CD14-positive monocyte (primary cell): ENCODE measurements around the gene ACCS. TPM values are rescaled to one million over a fixed set of nuclear protein-coding genes. Genes with fewer than 3 reads are reported as not detected.

Experiments used
- DNase-seq, 3 donors: peaks; one replicate each; pipeline ENCODE4 v3.0.0-alpha.2; 2011 to 2022
- H2AFZ ChIP-seq: 2 replicates; pipeline ENCODE4 v1.6.0; 2012; ENCODE audit warnings: mild to moderate bottlenecking, low read depth, low read length, inconsistent platforms; ENCODE audit not compliant: insufficient read depth, poor library complexity, severe bottlenecking
- H3K27ac ChIP-seq, 2 donors: 1 replicate in 1 of 2; 2 replicates in 1 of 2; pipeline ENCODE4 v1.5.1; 2012 to 2013; ENCODE audit warnings: low read length in 2 of 2, control low read depth in 1 of 2, inconsistent platforms in 1 of 2, low read depth in 1 of 2, mild to moderate bottlenecking in 1 of 2
- H3K27me3 ChIP-seq, 2 donors: one replicate each; pipeline versions ENCODE4 v1.6.0 to v1.6.1; 2011 to 2013; ENCODE audit warnings: low read length in 2 of 2; ENCODE audit not compliant: control insufficient read depth in 2 of 2, insufficient read depth in 2 of 2
- H3K36me3 ChIP-seq, 2 donors: replicated peaks in 1 of 2; 1 replicate in 1 of 2; 2 replicates in 1 of 2; pipeline versions ENCODE4 v1.5.1 to v1.6.1; 2012 to 2013; ENCODE audit warnings: low read length in 2 of 2, control low read depth in 1 of 2, inconsistent platforms in 1 of 2, mild to moderate bottlenecking in 1 of 2; ENCODE audit not compliant: insufficient read depth in 2 of 2, control insufficient read depth in 1 of 2
- H3K4me1 ChIP-seq, 2 donors: 1 replicate in 1 of 2; 2 replicates in 1 of 2; pipeline versions ENCODE4 v1.5.1 to v1.6.1; 2012 to 2013; ENCODE audit warnings: low read length in 2 of 2, control low read depth in 1 of 2, inconsistent platforms in 1 of 2, mild to moderate bottlenecking in 1 of 2, moderate library complexity in 1 of 2; ENCODE audit not compliant: insufficient read depth in 2 of 2, control insufficient read depth in 1 of 2
- H3K4me2 ChIP-seq: replicated peaks from 2 replicates; pipeline ENCODE3; 2012; ENCODE audit warnings: low read length, moderate library complexity, mild to moderate bottlenecking; ENCODE audit not compliant: poor library complexity, severe bottlenecking; ENCODE audit errors: extremely low read depth
- H3K4me3 ChIP-seq, 3 experiments: fragments of 200-600 bp in 1 of 3; sonication (generic) in 1 of 3; replicated peaks in 1 of 3; 1 replicate in 2 of 3; 2 replicates in 1 of 3; pipeline ENCODE4 v1.5.1; 2011 to 2013; ENCODE audit warnings: low read length in 3 of 3, mild to moderate bottlenecking in 3 of 3, control low read depth in 2 of 3, low read depth in 2 of 3, inconsistent platforms in 1 of 3, moderate library complexity in 1 of 3
- H3K79me2 ChIP-seq: 2 replicates; pipeline ENCODE4 v1.6.0; 2012; ENCODE audit warnings: mild to moderate bottlenecking, control low read depth, inconsistent platforms, low read length, moderate library complexity; ENCODE audit not compliant: insufficient read depth
- H3K9ac ChIP-seq: 2 replicates; pipeline ENCODE4 v1.6.0; 2017; ENCODE audit warnings: low read length, mild to moderate bottlenecking; ENCODE audit not compliant: insufficient read depth, poor library complexity, severe bottlenecking
- H3K9me3 ChIP-seq, 2 donors: replicated peaks in 1 of 2; 1 replicate in 1 of 2; 2 replicates in 1 of 2; pipeline versions ENCODE4 v1.5.1 to v1.6.1; 2012 to 2013; ENCODE audit warnings: low read length in 2 of 2, control low read depth in 1 of 2; ENCODE audit not compliant: control insufficient read depth in 1 of 2, insufficient read depth in 1 of 2
- H4K20me1 ChIP-seq: 2 replicates; pipeline ENCODE4 v1.6.0; 2012; ENCODE audit warnings: mild to moderate bottlenecking, low read length, control low read depth, moderate library complexity; ENCODE audit not compliant: insufficient read depth
- H3K27ac Mint-ChIP-seq, 7 donors: one replicate each; pipeline ENCODE4 v1.8.0; 2020; ENCODE audit warnings: mild to moderate bottlenecking in 7 of 7, mixed read lengths in 7 of 7, moderate library complexity in 6 of 7, inconsistent platforms in 2 of 7
- H3K27me3 Mint-ChIP-seq, 3 donors: one replicate each; pipeline ENCODE4 v1.8.0; 2021 to 2022; ENCODE audit warnings: low read depth in 3 of 3, mild to moderate bottlenecking in 3 of 3, mixed read lengths in 3 of 3, moderate library complexity in 3 of 3, inconsistent platforms in 1 of 3
- H3K36me3 Mint-ChIP-seq, 2 donors: one replicate each; pipeline ENCODE4 v1.8.0; 2020; ENCODE audit warnings: mixed read lengths in 2 of 2, inconsistent platforms in 1 of 2, mild to moderate bottlenecking in 1 of 2
- H3K4me1 Mint-ChIP-seq: one replicate; pipeline ENCODE4 v1.8.0; 2020; ENCODE audit warnings: mild to moderate bottlenecking, mixed read lengths
- H3K4me3 Mint-ChIP-seq, 2 donors: one replicate each; pipeline ENCODE4 v1.8.0; 2020; ENCODE audit warnings: mild to moderate bottlenecking in 2 of 2, mixed read lengths in 2 of 2, moderate library complexity in 1 of 2
- H3K9me3 Mint-ChIP-seq, 7 donors: one replicate each; pipeline ENCODE4 v1.8.0; 2020 to 2022; ENCODE audit warnings: mixed read lengths in 7 of 7, mild to moderate bottlenecking in 6 of 7, moderate library complexity in 6 of 7, inconsistent platforms in 2 of 7
- CTCF ChIP-seq: fragments of 200-600 bp; IDR thresholded peaks from one replicate; pipeline ENCODE4 v1.8.0; 2022; ENCODE audit warnings: antibody characterized with exemption, mild to moderate bottlenecking
- WGBS: methylation state at CpG from one replicate; pipeline ENCODE4 v1.1.5; 2013; ENCODE audit warnings: missing lambda C conversion rate; ENCODE audit not compliant: insufficient coverage; 5-methylcytosine and 5-hydroxymethylcytosine counted together
- intact Hi-C, 2 donors: fragments of 100-400 bp; cut with micrococcal nuclease; formaldehyde crosslinking; loops; one replicate each; pipeline versions ENCODE4 v1.15.0 to v1.15.1; 2023
- polyA plus RNA-seq, 3 donors: library from polyadenylated mRNA; depleted of rRNA in 1 of 3; unstranded in 2 of 3; stranded (reverse) in 1 of 3; fragments of 300-500 nt in 2 of 3; fragments of >200 nt in 1 of 3; fragmentation: Illumina TruSeq in 2 of 3; gene quantifications; 1 replicate in 2 of 3; 2 replicates in 1 of 3; pipeline ENCODE4 v1.2.3, GENCODE V29; 2012 to 2021

Gene ACCS
- polyA plus RNA-seq, 3 donors = 1.3 to 46.6 (median 1.7) TPM

GRCh38 chr11:44036811-44037657, 29.0 kb upstream of the ACCS start:
- Mint-ChIP-seq H3K27me3 (peaks cover 9 to 11% (median 10%) of the 10 kb centered on the region in 3 donors), H3K4me3 (no peak overlapping the region), H3K36me3 (no peaks in the 10 kb centered on the region), H3K4me1 (no peaks in the 10 kb centered on the region), H3K9me3 (peaks cover 0 to 6% (median 2%) of the 10 kb centered on the region in 7 donors), H3K27ac (no peak overlapping the region)
- peak; percentile 41 for TF ChIP-seq CTCF
- no peaks in the 10 kb centered on the region for H3K79me2 ChIP-seq
- DNase-seq = no peak
- no peaks in the 10 kb centered on the region for H3K36me3 ChIP-seq
- no peak overlapping the region for H3K9ac ChIP-seq
- WGBS = 70% methylated on average over 4 of the region's 12 CpGs
- peaks cover 0 to 2% of the 10 kb centered on the region in 2 donors for H3K9me3 ChIP-seq
- H3K4me3 ChIP-seq = no peak overlapping the region
- H4K20me1 ChIP-seq = no peaks in the 10 kb centered on the region
- no peak overlapping the region for H2AFZ ChIP-seq
- H3K4me2 ChIP-seq = no peak overlapping the region
- no peaks in the 10 kb centered on the region for H3K27me3 ChIP-seq
- no peak overlapping the region for H3K27ac ChIP-seq
- no peaks in the 10 kb centered on the region for H3K4me1 ChIP-seq
- intact Hi-C loops = no loop called here

- Mint-ChIP-seq H3K4me3 (no peak overlapping the region), H3K27ac (no peak overlapping the region), H3K27me3 (peaks cover 6 to 10% (median 8%) of the 10 kb centered on the region in 3 donors), H3K4me1 (no peaks in the 10 kb centered on the region), H3K36me3 (no peaks in the 10 kb centered on the region), H3K9me3 (peaks cover 0 to 6% (median 2%) of the 10 kb centered on the region in 7 donors)
- no peaks in the 10 kb centered on the region for H4K20me1 ChIP-seq
- H3K79me2 ChIP-seq = no peaks in the 10 kb centered on the region
- H3K36me3 ChIP-seq = no peaks in the 10 kb centered on the region
- no CpG with 5 or more reads among the region's 2 CpGs for WGBS
- H3K4me1 ChIP-seq = no peaks in the 10 kb centered on the region
- no peak overlapping the region for H3K4me3 ChIP-seq
- H3K27me3 ChIP-seq = no peaks in the 10 kb centered on the region
- H3K27ac ChIP-seq = no peak overlapping the region
- DNase-seq = no peak
- no peak overlapping the region for H3K9ac ChIP-seq
- intact Hi-C loops = no loop called here
- no peak for TF ChIP-seq CTCF
- H3K4me2 ChIP-seq = no peak overlapping the region
- H3K9me3 ChIP-seq = peaks cover 0 to 2% of the 10 kb centered on the region in 2 donors
- no peak overlapping the region for H2AFZ ChIP-seq
Measured at GRCh38 chr11:44037658-44037998, 28.4 kb upstream of the ACCS start.
